ENCODE measurements around the gene CD48.

Gene CD48

DNA sequence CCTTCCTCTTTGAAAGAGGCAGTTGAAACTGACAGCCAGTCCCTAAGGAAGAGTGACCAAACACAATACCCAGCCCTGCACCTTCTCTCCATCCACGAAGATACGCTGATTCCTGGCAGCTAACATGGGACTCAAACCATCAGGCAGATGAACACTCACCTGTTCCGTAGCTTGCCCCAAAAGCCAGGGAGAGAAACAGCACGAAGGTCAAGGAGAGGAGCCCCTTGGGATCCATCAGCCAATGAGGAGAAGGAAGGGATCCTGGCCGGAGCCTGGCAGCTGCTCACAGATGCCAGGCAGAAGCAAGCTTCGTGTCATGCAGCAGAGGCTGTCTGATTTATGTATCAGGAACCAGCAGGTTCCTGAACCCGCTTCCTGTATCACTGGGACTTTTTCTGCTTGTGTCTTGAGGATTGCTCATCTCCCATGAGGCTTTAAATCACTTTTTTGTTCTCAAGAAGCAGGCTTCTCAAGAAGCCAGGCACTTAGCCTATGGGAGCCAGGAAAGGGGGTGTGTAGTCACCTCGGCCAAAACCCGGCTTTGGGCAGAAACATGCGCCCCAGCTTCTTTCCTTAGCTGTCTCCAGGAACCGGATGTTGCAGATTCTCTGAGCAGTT, 64.8 kb downstream of the CD48 start, which contains the start of gene SLAMF1:
Gene SLAMF1 (minus strand): TSS at position 334 of the 618 bp plus-strand sequence. CDS start 99 bp downstream, at position 235.
- peak; percentile 46 for DNase-seq

DNA sequence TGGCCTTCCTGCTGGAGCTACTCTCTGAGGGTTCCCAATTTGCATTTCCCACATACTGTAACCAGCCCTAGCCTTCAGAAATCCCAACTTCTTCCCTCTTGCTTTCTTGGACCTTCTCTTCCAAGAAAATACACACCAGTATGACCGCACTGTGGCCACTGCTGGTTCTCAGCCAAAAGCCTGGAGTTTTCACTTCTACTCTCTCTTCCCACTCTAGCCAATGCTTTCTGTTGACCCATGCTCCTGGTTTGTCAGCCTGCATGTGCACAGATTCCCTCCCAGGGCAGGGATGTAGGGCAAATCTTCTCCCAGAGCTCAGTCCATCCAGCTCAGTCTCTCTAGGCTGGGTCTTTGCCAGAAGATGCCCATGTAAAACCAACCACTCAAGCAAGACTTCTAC, 65.4 kb downstream of the CD48 start:
- no peak for DNase-seq

DNA sequence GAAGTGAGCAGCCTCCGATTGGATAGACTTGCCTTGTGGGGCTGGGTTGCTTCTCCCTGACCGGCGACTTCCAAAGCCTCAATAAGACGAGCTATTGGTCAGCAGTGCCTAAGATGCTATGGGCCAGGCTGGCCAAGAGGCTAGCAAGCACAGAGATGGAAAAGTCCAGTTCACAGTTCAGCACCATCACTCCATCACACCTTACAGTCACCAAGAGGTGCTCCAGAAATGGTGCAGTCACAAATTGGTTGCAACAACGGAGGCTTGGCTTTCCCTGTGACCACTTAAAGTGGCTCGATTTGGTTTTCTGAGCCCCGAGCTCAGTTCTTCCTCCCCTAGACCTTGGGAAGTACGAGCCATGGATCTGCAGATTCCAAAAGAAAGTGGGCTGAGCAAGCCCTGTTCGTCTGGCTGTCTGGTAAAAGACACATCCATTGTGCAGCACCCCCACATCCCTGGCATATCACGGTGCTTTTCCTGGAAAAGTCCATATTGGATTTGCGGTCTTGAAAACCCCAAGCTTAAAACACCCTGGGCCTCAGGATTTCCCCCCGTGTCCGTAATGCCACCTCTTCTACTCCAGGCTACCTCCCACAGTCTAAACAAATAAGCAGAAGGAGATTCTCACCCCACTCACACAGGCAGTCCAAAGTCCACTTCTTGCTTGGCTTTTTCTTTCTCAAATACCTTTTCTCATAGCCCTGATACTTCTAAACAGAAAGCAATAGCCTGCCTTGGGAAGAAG, 66.1 kb downstream of the CD48 start:
- DNase-seq, result no peak

DNA sequence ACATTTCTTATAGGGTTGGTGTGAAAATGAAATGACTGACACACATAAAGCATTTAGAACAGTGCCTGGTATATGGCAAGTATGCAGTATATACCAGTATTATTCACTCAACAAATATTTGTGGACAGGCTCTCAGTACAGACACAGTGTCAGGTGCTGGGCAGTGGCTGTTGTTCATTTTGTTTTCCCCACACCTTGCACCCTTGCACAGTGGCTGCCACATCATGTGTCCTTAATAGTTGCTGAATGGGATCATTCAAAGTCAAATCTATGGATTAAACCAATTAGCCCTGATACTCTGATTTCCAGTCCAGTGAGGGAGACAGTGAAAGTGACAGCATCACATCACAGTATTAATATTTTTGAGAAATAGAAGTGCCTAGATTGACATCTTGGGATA, 67.2 kb downstream of the CD48 start:
- no peak for DNase-seq

DNA sequence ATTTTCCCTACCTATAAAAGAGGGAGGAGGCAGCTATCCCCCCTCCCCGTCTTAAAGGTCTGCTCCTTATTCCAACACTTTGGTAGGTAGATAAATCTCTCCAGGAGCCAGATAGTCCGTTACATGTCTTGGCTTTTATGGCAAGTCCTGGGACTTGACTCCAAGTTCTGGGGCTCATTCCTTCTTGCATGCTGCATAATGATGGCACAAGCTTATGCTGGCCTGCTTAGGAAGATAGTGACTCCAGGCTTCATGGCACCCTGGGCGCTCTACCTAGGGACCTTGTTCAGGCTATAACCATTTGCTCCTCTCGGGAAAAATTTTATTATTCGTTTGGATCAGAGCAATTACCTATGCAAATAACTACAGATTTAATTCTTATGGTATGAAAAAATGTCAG, 68.5 kb downstream of the CD48 start:
- DNase-seq, result no peak

DNA sequence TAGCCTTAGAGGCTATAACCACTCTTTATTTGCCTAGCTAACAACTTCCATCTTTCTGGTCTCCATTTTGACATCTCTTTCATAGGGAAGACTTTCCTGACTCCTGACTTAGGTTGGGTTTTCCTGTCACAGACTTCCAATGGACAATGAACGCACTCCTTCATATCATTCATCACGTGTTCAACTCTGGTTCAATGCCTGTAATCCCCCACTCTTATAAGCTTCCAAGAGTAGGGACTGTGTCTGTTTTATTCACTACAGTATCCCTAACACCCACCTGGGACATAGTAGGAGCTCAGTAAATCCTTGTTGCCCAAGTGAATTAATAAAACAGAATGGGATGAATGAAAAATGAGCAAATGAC, 69.4 kb downstream of the CD48 start:
- DNase-seq, result no peak

DNA sequence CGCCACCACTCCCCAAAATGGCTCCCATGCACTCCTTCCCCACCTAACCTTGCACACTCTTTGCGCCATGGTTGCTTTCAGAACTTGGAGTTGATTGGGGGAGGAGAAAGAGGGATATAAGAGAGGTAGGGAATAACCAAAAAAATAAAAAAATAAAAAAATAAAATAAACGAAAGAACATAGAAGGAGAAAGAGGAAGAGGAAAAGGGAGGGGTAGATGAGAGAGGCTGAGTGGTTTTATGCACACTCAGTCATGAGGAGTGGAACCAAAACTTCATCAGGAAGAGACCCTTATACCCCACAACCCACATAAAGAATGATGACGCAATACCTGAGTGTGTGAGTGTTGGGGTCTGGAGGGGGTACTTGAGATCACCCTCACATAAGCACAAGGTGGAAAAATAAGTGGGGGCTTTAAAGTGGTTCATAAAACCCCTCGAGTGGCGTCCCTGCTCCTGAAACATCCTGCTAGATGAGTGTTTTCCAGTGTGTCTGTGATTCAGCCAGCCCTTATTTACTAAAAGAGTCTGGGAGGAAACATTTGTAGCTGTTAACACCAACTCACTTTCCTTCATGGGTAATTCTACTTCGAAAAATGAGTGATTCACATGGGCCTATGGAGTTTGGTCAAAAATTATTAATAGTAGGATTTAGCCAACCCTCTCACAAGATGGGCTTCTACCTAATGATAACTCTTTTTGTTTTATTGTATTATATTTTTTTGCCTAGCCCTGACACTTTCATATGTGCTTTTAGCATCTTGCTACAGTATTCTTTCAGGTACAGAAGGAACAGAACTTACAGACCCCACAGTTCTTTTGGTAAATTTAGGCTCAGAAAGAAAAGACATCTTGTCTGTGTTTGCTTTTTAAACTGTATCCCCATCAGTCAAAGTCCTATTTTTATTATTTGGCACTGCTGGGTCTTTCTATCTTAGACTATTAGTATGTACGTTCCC, 70.0 kb downstream of the CD48 start:
- DNase-seq, result no peak

DNA sequence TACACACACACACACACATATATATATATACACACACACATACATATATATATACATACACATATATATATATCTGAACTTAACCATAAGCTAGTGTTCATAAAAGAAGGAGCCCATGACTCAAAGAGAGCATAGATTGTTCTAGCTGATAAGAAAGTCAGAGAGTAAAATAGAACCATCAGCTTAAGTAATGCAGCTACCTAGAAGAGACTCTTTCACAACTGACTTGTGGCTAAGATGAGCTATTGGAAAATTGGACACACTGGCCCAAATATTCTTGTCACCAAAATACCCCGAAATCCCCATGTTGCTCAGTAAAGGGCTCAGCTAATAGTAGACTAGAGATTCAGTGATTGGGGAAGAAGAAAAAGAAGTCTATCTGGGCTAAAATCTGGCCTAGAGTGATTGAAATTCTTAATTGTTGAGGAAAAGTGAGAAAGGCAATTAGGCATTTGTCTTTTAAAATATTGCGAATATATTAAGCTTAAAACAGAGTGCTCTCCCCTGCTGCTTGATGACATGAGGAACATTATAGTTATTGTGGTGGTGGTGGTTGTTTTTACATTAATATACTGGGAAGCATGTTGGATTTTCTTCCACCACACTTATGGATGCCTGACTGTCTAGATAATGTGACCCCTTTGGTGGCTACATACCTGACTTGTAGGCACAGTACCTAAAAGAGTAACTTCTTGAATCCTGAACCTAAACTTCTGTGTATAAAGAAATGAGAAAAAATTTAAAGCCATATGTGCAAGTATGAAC, 71.1 kb downstream of the CD48 start:
- no peak for DNase-seq

DNA sequence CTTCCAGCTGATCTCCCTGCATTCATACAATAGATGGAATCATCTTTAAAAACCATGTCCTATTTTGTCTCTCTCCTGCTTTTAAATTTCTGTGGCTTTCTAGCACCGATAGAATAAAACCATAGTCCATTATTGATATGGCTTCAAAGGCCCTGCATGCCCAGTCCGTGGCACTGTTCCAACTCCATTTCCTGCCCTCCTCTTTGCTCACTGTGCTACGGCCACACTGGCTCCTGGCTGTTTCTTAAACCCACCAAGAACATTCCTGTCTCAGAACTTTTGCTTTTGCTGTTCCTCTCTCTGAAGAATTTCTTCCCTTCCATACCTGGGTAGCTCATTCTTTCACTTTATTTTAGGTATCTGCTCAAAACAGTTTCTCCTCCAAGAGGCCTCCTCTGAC, 72.0 kb downstream of the CD48 start:
- DNase-seq, result no peak

DNA sequence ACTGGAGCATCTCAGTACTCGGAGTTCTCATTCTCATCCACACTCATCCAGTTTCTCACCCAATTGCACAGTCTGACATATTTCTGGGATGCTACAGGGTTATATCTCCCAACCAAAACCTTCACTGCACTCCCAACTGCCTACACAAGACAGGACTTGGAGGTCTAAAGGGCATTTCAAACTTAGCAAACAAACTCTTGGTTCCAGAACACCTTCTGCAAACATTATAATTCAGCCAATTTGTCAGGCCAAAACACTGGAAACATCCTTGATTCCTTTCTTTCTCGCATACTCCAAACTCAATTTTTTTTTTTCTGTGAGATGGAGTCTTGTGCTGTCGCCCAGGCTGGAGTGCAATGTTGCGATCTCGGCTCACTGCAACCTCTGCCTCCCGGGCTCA, 72.7 kb downstream of the CD48 start:
- no peak for DNase-seq

DNA sequence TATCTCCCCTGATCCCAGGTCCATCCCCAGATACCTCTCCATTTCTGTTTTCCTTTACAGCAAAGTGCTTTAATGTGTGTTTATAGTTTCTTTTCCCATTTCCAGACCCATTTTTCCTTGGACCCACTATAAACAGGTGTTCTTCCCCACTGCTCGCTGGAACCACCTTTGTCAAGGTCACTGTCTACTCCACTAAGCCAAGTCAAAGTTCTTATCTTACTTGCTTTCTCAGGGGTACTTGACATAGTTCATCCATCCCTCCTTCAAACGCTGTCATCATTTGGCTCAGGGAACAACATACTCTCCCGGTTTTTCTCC, 73.1 kb downstream of the CD48 start:
- no peak for DNase-seq

DNA sequence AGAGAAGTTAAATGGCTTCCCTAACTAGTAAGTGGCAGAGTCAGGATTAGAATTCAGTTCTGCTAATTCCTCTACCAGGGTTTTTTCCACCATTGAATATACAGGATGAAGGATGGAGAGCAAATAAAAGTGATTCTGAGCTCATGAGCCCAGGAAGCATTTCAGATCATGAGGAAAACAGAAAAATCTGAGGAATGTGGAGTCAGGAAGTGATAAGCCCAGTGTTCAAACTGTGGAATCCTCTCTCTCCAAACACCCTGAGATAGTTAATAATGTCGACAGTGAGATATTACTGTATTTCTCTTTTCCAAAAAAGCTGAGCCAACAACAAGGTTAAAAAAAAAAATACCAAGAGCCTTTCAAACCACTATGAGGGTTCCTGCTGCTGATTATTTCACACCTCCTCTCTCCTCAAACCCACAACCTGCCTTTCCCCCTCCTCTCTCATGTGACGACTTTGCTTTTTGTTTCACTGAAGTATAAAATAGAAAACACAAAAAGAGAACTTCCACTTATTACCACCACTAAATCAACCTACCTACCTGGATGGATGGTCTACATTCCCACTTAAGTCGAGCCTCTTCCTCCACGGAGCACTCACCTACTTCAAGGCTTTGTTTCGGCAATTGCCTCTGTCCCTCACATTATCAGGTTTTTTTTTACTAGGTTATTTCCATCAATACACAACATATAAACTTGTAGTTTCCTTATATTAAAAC, 73.6 kb downstream of the CD48 start:
- peak; percentile 27 for DNase-seq

DNA sequence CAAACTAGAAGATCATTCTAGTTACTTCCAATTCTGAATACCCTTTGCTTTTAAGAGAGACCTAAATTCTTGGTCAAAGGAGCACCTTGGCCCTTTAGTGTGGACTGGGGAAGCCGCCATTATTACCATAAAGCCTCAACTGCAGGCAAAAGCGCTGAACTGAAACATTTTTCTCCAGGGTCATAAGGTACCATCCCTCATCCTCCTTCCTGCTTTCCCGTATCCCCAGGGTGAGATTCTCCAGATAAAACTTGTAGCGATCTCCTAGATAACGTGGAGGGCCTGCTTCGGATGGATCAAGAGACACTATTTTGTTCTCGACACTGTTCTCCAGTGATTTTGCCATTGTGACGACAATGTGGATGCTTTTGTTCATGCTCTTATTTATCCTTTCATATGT, 74.6 kb downstream of the CD48 start:
- no peak for DNase-seq

DNA sequence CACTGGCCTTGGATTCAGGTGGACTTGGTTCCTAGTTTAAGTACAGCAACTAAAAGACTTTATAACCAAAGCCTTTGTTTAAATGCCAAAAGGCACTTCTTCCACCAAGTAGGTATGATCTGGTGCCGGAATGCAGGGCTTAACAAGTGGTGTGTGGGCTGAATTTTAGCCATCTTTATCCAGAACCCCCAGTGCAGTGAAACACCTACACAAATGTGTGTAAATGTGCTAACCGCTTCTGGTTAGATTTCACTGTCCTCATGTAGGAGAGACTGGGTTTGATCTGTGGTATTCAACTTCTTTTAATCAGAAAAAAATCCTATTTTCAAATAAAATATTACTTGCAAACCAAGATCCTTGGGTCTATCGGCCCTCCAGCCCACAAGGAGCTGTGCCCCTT, 75.1 kb downstream of the CD48 start:
- no peak for DNase-seq

DNA sequence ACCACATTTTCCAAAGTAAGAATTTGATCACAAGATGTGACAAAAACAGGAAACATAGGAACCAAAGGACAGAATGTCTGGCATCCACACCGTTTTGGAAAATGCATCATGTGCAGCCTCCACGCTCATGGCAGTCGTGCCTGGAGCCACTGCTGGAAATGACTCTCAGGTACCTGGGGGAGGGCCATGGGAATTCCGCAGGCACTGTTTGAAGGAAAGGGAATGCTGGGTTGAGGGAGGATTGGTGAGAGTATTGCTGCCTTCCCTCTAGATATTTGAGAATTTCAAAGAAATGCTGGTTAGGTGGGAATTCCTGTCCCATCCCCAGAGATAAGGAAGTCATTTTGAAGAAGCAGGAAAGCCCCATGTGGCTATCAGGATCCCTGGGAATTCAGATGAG, 75.5 kb downstream of the CD48 start:
- DNase-seq, result no peak

DNA sequence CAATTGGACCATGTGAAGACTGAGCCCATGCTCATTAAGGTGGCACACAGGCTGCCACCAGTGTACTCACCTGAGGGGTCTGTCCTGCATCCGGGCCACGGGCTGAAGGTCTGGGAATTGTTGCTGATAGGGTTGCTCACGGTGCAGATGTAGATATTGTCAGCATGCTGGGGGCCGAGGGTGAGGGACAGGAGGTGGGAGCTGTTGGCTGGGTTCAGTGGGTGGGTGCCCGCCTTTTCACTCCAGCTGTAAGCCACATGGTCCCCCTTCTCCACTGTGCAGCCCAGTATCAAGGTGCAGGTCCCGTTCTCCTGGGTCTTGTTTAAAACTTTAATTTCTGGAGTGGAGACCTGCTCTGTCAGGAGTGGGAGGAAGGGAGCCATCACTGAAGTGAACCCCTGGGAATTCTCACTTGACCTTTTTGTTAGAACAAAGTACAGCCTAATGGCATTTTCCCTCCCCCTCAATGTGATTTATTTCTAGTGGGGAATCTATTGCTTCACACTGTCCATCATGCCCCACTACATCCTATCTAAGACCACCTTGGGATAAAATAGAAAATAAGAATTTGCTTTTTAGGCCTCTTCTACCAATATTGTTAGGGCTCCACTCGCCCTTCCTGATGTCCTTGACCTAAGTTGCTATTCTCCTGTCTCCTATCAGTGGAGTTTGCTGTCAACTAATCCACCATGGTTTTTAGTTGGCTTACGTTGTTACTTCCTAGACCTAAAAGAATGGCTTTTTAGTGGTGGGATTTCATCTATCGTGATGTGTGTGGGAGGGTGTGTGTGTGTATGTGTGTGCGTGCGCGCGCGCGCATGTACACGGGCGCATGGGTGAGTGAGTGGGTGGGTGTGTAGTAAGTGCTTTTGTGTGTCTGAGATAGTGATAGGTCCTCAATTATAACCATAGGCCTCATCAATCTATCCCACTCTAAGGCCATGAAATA, 76.8 kb downstream of the CD48 start:
- DNase-seq, result no peak

DNA sequence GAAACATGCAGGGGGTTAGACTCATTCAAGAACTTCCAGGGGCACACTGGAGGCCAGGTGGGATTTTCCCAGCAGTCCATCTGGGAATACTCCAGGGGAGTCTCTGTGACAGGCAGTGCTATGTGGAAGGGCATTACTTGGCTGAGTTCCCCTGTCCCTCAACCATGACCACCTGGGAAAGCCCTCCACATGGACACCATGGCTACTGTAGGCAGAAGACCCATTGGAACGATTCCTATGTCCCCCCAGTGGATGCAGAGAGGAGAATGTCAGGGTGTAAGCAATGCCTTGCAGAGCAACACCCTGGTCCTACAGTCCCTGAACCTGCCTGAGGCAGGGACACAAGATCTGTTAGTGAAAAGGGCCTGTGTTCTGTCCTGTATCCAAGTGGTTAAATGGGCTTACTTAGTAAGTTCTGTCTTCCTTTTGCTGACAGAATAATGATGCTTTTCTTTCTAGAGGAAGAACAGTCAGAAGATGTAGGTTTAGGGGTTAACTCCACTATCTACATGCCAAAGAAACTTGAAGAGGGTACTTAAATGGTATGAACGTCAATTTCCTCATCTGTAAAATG, 78.2 kb downstream of the CD48 start:
- DNase-seq, result no peak

DNA sequence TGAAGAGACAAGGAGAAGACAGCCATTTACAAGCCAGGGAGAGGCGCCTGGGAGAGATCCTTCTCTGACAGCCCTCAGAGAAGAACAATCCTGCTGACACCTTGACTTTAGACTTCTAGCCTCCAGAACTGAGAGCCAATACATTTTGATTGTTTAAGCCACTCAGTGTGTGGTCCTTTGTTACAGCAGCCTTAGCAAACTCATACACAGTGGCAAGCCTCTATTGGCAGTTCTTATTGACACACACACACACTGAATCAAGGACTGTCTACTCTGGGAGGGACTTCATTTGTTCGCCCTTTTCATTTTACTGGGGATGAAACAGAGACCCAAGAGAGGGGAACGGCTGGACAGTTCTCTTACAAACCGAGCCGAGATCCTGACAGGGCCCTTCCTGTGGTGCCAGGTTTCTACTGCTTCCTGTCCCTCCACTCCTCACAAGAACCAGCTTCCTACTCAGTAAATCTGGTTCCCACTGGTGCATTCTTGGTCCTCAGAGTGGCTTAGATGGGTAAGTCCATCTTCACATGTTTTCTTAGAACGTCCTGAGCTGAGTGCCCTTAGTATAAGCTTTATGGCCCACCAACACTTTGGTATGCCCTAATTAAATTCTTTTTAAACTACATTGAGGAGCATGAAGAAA, 79.5 kb downstream of the CD48 start:
- DNase-seq, result no peak

DNA sequence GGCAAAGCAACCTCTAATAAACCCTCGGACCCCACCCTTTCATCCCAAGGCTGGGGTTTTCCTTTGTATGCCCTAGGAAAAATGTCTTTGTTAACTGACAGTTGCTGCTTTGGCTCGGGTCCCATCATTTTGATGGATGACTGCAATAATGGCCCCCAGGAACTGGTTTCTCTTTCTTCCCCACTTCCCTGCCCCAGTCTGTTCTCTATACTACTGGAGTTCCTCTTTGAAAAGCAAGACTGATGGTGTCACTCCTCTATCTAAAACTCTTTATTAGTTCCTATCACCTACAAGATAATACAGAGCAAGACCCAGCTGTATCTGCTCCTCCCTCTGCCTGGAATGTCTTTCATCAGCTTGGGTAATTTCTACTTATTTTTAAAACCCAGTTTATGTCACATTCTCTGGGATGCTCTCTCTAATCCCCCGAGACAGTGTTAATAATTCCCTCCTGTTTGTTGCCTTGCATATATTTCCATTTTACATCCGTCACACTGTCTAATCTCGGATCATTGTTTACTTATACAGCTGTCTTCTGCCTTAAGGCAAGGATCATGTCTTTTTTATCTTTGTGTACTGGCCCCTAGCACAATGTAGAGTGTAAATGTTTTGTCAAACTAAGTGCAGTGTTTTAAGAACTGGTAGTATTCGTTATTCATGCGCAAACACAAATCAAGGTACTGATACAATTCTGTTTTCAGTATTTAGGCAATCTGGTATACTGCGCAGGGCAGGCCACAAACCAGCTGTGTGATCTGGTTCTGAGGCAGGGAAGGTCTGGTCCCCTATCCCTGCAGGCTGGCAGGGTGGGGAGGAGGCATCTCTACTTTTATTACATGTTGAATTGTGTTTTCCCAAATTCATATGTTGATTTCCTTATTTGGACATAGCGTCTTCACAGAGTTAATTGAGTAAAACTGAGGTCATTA, 80.8 kb downstream of the CD48 start:
- no peak for DNase-seq
